ENCODE measurements around the gene ZNF280D.

ZNF280D gene

DNA sequence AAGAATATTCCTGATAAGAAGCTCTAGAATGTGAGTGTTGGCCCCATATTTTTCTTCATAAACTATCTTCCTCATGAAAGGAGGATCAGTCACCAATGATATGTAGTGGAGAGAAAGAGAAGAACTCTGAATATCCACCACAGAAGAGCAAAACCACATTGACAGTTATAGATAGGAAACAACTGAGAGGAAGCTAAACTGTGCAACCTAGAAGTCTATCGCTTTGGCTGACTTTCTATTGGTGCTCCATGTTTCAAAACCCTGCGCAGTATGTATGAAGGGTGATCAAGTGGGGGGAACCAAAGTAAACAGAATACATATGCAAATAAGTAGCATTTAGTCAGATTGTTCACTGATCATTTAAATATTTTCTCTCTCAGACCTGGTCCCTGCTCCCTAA is 41.0 kb upstream of the ZNF280D start:
- TF ChIP-seq ZNF565 (CRISPR knock-in tag; conservative IDR thresholded peaks at IDR 0.05; ENCODE audit: low read depth) (no peak), CSDC2 (CRISPR knock-in tag; IDR thresholded peaks at IDR 0.05) (no peak), CREB5 (CRISPR knock-in tag; IDR thresholded peaks at IDR 0.05; ENCODE audit: low read depth) (no peak), ZNF70 (CRISPR knock-in tag; IDR thresholded peaks at IDR 0.05) (no peak), CSRNP3 (CRISPR knock-in tag; IDR thresholded peaks at IDR 0.05) (no peak), ZC3H10 (CRISPR knock-in tag; IDR thresholded peaks at IDR 0.05) (no peak), ZFP3 (CRISPR knock-in tag; IDR thresholded peaks at IDR 0.05) (no peak), PPARA (CRISPR knock-in tag; IDR thresholded peaks at IDR 0.05; ENCODE audit: borderline replicate concordance) (no peak), TCF4 (CRISPR knock-in tag; IDR thresholded peaks at IDR 0.05; ENCODE audit: borderline replicate concordance) (no peak), ZNF8 (CRISPR knock-in tag; IDR thresholded peaks at IDR 0.05) (no peak), TSHZ2 (CRISPR knock-in tag; IDR thresholded peaks at IDR 0.05) (no peak), ARNTL (CRISPR knock-in tag; IDR thresholded peaks at IDR 0.05; ENCODE audit: borderline replicate concordance, low read depth) (no peak)
- TF ChIP-seq, protein P1, sequence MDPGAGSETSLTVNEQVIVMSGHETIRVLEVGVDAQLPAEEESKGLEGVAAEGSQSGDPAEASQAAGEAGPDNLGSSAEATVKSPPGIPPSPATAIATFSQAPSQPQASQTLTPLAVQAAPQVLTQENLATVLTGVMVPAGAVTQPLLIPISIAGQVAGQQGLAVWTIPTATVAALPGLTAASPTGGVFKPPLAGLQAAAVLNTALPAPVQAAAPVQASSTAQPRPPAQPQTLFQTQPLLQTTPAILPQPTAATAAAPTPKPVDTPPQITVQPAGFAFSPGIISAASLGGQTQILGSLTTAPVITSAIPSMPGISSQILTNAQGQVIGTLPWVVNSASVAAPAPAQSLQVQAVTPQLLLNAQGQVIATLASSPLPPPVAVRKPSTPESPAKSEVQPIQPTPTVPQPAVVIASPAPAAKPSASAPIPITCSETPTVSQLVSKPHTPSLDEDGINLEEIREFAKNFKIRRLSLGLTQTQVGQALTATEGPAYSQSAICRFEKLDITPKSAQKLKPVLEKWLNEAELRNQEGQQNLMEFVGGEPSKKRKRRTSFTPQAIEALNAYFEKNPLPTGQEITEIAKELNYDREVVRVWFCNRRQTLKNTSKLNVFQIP (CRISPR knock-in tag; IDR thresholded peaks at IDR 0.05; ENCODE audit: borderline replicate concordance, low read depth): no peak
- no peak for ATAC-seq

DNA sequence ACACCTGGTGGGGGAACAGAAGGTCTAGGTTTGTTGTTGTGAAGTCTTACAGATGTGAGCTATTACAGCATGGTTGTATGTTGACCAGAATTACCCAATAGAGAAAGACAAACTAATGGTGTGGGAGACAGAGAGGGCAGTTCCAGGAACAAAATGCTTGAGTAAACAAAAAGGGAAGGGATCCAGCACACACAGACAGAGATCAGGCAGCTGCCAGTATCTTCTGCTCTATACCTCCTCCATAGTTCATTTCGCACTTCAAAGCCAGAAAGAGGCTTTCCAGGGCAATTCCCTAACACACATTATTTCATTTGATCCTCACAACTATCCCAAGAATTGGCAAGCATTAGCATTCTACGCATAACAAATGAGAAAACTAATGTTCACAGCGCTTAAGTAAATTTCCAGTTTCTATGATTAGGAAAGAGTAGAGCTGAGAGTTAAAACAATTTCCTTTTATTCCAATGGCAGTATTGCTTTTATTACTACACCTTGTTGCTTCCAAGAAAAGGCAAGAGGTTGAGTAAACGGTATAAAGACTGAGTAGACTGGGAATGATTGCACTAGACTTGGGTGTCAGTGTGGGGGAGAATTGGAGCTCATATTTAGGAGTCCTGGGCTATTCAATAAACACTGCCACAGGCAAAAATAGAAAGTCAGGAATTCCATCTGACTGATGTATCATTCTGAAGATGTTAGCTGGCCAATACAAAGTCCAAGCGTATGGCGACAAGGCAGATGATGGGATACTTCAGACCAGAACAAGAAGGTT is 39.7 kb upstream of the ZNF280D start:
- no peak; the same call in 2 of the 3 replicates for ATAC-seq
- TF ChIP-seq CSRNP3 (CRISPR knock-in tag; IDR thresholded peaks at IDR 0.05) (no peak), RARB (CRISPR knock-in tag; IDR thresholded peaks at IDR 0.05) (no peak), CSDC2 (CRISPR knock-in tag; IDR thresholded peaks at IDR 0.05) (no peak), GLIS3 (CRISPR knock-in tag; IDR thresholded peaks at IDR 0.05) (no peak), TOX (CRISPR knock-in tag; IDR thresholded peaks at IDR 0.05; ENCODE audit: borderline replicate concordance) (no peak), ISL1 (CRISPR knock-in tag; IDR thresholded peaks at IDR 0.05) (no peak), ZNF8 (CRISPR knock-in tag; IDR thresholded peaks at IDR 0.05) (no peak), CREB5 (CRISPR knock-in tag; IDR thresholded peaks at IDR 0.05; ENCODE audit: low read depth) (no peak), TSHZ2 (CRISPR knock-in tag; IDR thresholded peaks at IDR 0.05) (no peak), TCF4 (CRISPR knock-in tag; IDR thresholded peaks at IDR 0.05; ENCODE audit: borderline replicate concordance) (no peak), PATZ1 (CRISPR knock-in tag; IDR thresholded peaks at IDR 0.05; ENCODE audit: borderline replicate concordance) (no peak), ZC3H10 (CRISPR knock-in tag; IDR thresholded peaks at IDR 0.05) (no peak), ZFP3 (CRISPR knock-in tag; IDR thresholded peaks at IDR 0.05) (no peak), PPARA (CRISPR knock-in tag; IDR thresholded peaks at IDR 0.05; ENCODE audit: borderline replicate concordance) (no peak), BACH2 (CRISPR knock-in tag; IDR thresholded peaks at IDR 0.05; ENCODE audit: borderline replicate concordance) (no peak), ZFP30 (CRISPR knock-in tag; IDR thresholded peaks at IDR 0.05) (no peak)
- TF ChIP-seq, protein P1 (CRISPR knock-in tag; IDR thresholded peaks at IDR 0.05; ENCODE audit: borderline replicate concordance, low read depth): no peak
